Cardiac muscle cell (in vitro differentiated cells and primary cell): ENCODE data around the gene PKDCC. TPM values are rescaled to one million over a fixed set of nuclear protein-coding genes. Genes with fewer than 3 reads are reported as not detected.

ENCODE experiments used
- DNase-seq, 2 donors: peaks; one replicate each; pipeline versions ENCODE4 v3.0.0 to v3.0.0-alpha.2; 2010 to 2017; ENCODE audit warnings: low read depth in 1 of 2, low spot score in 1 of 2
- H3K27ac ChIP-seq: fragments of 200-600 bp; sonication (generic); 2 replicates; pipeline ENCODE4 v1.5.1; 2016
- H3K27me3 ChIP-seq: fragments of 200-600 bp; sonication (generic); 2 replicates; pipeline ENCODE4 v1.6.0; 2016; ENCODE audit warnings: control low read depth
- H3K36me3 ChIP-seq: fragments of 200-600 bp; sonication (generic); 2 replicates; pipeline ENCODE4 v1.5.1; 2016; ENCODE audit warnings: control low read depth
- H3K4me1 ChIP-seq: fragments of 200-600 bp; sonication (generic); 2 replicates; pipeline ENCODE4 v1.8.1; 2017; ENCODE audit warnings: low read depth, mild to moderate bottlenecking, mixed run types
- H3K4me3 ChIP-seq: fragments of 200-600 bp; sonication (generic); 2 replicates; pipeline ENCODE4 v1.5.1; 2016; ENCODE audit warnings: mild to moderate bottlenecking
- H3K9me3 ChIP-seq: fragments of 200-600 bp; sonication (generic); 2 replicates; pipeline ENCODE4 v1.5.1; 2017; ENCODE audit warnings: low read depth, mild to moderate bottlenecking, control low read depth
- polyA plus RNA-seq: library from polyadenylated mRNA; unstranded; fragments of >200 nt; fragmentation: Nextera tagmentation; extraction: Ambion mirVana; gene quantifications from 2 replicates; pipeline ENCODE4 v1.2.1, GENCODE V29; 2016
- total RNA-seq: library from RNA; depleted of rRNA; stranded (reverse); fragments of >200 nt; gene quantifications from 2 replicates; pipeline ENCODE4 v1.2.3, GENCODE V29; 2016
- TF ChIP-seq, protein P1 (sequence below): IDR thresholded peaks from 2 replicates; pipeline ENCODE4 v1.5.1; 2012; ENCODE audit warnings: low read depth, mild to moderate bottlenecking, low read length

The PKDCC gene
- total and polyA plus RNA-seq, 2 experiments from 2014 or later = 157 to 228 TPM

DNA sequence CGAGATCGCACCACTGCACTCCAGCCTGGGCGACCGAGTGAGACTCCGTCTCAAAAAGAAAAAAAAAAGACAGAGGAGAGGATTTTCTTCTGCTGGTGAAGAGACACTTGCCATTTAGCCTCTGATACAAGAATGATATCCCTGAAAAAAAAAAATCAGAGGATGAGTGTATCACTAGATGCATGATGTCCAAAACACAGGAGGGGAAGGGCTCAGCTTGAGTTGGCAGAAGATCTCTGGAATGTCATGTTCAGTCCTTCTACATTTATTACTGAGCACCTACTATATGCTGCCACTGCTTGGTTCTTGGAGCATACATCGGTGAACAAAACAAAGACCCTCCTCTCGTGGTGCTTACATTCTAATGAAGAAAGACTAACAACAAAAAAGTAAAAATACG, 10.9 kb upstream of the PKDCC start:
- TF ChIP-seq, protein P1, sequence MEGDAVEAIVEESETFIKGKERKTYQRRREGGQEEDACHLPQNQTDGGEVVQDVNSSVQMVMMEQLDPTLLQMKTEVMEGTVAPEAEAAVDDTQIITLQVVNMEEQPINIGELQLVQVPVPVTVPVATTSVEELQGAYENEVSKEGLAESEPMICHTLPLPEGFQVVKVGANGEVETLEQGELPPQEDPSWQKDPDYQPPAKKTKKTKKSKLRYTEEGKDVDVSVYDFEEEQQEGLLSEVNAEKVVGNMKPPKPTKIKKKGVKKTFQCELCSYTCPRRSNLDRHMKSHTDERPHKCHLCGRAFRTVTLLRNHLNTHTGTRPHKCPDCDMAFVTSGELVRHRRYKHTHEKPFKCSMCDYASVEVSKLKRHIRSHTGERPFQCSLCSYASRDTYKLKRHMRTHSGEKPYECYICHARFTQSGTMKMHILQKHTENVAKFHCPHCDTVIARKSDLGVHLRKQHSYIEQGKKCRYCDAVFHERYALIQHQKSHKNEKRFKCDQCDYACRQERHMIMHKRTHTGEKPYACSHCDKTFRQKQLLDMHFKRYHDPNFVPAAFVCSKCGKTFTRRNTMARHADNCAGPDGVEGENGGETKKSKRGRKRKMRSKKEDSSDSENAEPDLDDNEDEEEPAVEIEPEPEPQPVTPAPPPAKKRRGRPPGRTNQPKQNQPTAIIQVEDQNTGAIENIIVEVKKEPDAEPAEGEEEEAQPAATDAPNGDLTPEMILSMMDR = no peak
- DNase-seq = no peak
- no peaks in the 10 kb centered on the region for H3K36me3 ChIP-seq

DNA sequence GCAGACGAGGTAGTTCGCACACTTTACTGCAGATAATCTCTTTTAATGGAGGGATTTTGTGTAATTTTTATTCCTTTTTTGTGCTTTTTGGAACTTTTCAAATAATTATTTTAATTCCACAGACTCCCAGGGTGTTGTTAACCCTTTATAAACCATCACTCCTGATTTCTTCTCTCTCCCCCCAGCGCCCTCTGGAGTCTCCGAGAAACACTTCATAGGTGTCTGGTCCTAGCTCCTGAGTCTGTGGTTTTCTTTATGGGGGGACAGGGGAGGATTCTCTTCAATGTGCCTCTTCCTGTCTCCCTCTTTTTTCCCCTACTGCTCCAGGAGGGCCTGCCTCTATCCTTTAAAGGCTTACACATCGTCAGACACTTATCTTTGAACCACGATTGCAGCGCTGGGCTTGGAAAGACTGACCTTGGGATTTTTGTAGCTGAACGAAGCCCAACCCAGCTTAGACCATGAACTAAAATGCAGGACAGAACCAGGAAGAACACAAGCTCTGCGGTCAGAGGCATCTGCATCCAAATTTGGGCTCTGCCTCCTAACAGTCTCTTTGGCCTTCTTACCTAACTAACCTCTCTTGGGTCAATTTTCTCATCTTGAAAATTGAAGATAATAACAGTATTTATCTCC, 7.1 kb upstream of the PKDCC start:
- Histone ChIP-seq H3K36me3 (no peaks in the 10 kb centered on the region), H3K4me3 (no peak overlapping the region), H3K27ac (peak overlapping the region; percentile 11), H3K27me3 (no peaks in the 10 kb centered on the region), H3K4me1 (peaks cover 26% of the 10 kb centered on the region), H3K9me3 (no peaks in the 10 kb centered on the region)
- DNase-seq = peak in 1 of 2 donors; percentile 64
- TF ChIP-seq, protein P1 = peak; percentile 33

More for the DNA sequence above, 10.9 kb upstream of the PKDCC start:
- H3K9me3 ChIP-seq = no peaks in the 10 kb centered on the region
- H3K4me1 ChIP-seq = peaks cover 11% of the 10 kb centered on the region
- no peak overlapping the region for H3K27ac ChIP-seq
- no peaks in the 10 kb centered on the region for H3K27me3 ChIP-seq
- H3K4me3 ChIP-seq = no peak overlapping the region

DNA sequence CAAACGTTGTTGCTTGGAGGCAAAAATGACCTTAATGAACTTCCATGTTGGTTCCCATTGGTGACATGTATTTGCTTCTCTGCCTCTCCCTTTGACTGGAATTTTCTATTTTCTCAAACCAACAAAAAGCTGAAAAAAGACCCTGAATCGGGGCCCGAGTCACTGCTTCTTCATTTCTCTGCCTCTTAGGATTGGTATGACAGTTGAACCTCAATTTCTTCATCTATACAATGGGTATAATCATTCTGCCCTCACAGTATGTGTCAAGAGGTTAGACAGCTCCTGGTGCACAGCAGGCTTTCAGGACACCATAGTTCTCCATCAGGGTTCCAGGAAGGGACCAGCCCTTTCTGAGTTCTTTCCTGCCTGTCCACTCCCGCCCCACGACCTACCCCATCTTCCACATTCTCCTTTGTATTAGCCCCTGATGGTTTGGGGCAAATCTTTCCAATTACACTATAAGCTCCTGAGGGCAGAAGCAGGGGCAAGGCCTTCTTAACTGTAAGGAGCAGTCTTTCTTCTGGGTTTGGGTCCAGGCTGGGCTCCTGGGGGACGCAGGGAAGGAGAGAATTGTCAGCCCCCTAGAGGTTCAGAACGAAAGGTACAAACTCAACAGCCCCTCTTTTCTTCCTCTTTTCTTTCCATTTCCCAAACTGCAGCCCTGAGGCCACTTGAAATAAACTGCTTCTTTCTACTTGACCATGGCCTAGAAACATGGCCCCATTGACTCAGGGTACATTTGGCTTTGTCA, 6.3 kb upstream of the PKDCC start:
- TF ChIP-seq, protein P1 = no peak
- Histone ChIP-seq H3K27me3 (no peaks in the 10 kb centered on the region), H3K4me3 (no peak overlapping the region), H3K4me1 (peaks cover 34% of the 10 kb centered on the region), H3K36me3 (no peaks in the 10 kb centered on the region), H3K27ac (peak overlapping the region; percentile 11), H3K9me3 (no peaks in the 10 kb centered on the region)
- no peak for DNase-seq

DNA sequence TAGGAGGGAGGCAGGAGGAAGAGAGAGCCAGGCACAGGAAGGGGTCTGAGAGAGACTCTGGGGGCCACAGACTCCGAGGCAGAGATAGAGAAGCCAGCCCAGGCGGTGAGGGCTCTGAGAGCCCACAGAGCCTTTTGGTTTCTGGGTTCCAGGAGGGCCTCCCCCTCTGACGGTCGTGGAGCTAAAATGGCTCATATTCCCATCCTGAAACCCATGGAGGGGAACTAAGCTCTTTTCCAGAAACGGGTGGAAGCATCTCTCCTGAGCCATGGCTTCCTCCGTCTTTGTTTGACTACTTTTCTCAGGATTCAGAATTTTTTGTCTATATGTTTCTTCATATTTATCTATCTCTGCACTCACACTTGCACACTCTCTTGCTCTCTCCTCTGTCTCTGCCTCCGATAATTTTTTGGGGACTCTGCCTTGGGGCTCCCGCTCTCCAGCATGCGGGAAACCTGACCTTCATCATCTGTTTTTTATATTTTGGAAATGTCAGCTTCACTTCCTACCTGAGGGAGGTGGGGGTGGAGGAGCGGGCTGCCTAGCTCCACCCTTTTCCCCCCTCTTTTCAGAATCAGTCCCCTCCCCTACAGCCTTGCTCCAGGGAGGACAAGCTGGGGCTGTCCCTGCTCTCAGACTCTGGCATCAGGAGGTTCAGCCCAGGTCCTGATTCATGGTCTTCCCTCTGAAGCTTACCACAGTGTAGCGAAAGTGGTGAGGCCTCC, 5.0 kb upstream of the PKDCC start:
- H3K27ac ChIP-seq = no peak overlapping the region
- no peaks in the 10 kb centered on the region for H3K9me3 ChIP-seq
- DNase-seq = no peak
- peaks cover 35% of the 10 kb centered on the region for H3K4me1 ChIP-seq
- H3K36me3 ChIP-seq = no peaks in the 10 kb centered on the region
- no peaks in the 10 kb centered on the region for H3K27me3 ChIP-seq
- H3K4me3 ChIP-seq = no peak overlapping the region
- TF ChIP-seq, protein P1 = no peak

DNA sequence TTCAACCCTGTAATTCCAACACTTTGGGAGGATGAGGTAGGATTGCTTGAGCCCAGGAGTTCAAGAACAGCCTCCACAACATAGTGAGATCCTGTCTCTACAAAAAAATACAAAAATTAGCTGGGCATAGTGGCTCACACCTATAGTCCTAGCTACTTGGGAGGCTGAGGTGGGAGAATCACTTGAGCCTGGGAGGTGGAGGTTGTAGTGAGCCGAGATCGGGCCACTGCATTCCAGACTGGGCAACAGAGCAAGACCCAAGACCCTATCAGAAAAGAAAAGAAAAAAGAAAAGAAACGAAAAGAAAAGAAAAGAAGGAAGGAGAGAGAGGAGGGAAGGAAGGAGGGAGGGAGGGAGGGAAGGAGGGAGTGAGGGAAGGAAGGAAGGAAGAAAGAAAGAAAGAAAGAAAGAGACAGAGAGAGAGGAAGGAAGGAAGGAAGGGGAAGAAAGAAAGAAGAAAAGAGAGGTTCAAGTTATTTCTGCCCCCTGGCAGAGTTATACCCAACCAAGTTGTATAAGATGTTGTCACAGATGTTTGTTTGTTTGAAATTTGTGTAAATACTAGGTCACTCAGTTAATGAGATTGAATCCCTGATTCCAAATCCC, 3.9 kb upstream of the PKDCC start:
- Histone ChIP-seq H3K4me1 (peaks cover 35% of the 10 kb centered on the region), H3K36me3 (no peaks in the 10 kb centered on the region), H3K4me3 (no peak overlapping the region), H3K27ac (no peak overlapping the region), H3K9me3 (no peaks in the 10 kb centered on the region), H3K27me3 (no peaks in the 10 kb centered on the region)
- TF ChIP-seq, protein P1 = no peak
- DNase-seq = no peak
